Psoas muscle (tissue), 8 donors: ENCODE results near the gene HAVCR2. TPM values are rescaled to one million over a fixed set of nuclear protein-coding genes. Genes with fewer than 3 reads are reported as not detected.

Experiments
- ATAC-seq, 4 donors: fragments of 200-7000 bp; cut with Tn5 transposase; one replicate each; pipeline ENCODE4 v1.9.1; 2020; ENCODE audit warnings: moderate library complexity in 3 of 4, mild to moderate bottlenecking in 2 of 4
- DNase-seq, 2 donors: peaks; one replicate each; pipeline ENCODE4 v3.0.0-alpha.2; 2020
- H3K27ac ChIP-seq: fragments of 200-600 bp; one replicate; pipeline ENCODE4 v1.8.0; 2022
- H3K27me3 ChIP-seq, 3 donors: fragments of 200-600 bp in 1 of 3; one replicate each; pipeline versions ENCODE4 v1.6.1 to v1.8.0; 2013 to 2022; ENCODE audit warnings: low read length in 2 of 3, mild to moderate bottlenecking in 2 of 3, moderate library complexity in 1 of 3; ENCODE audit not compliant: insufficient read depth in 3 of 3
- H3K36me3 ChIP-seq, 2 donors: fragments of 200-600 bp in 1 of 2; one replicate each; pipeline versions ENCODE4 v1.6.1 to v1.8.0; 2013 to 2022; ENCODE audit warnings: low read depth in 1 of 2, mild to moderate bottlenecking in 1 of 2, moderate library complexity in 1 of 2; ENCODE audit not compliant: insufficient read depth in 1 of 2
- H3K4me1 ChIP-seq: fragments of 200-600 bp; one replicate; pipeline ENCODE4 v1.8.0; 2022
- H3K4me3 ChIP-seq: fragments of 200-600 bp; one replicate; pipeline ENCODE4 v1.8.0; 2022; ENCODE audit warnings: mild to moderate bottlenecking
- H3K9me3 ChIP-seq: fragments of 200-600 bp; one replicate; pipeline ENCODE4 v1.8.0; 2022
- CTCF ChIP-seq: fragments of 200-600 bp; IDR thresholded peaks from one replicate; pipeline ENCODE4 v1.8.0; 2022; ENCODE audit warnings: antibody characterized with exemption
- WGBS, 3 donors: extraction: QIAGEN DNeasy Blood & Tissue Kit; methylation state at CpG; one replicate each; pipeline versions ENCODE4 v1.1.6 to v1.1.7; 2013; 5-methylcytosine and 5-hydroxymethylcytosine counted together
- intact Hi-C, 2 donors: fragments of 100-400 bp; cut with DNase I; formaldehyde crosslinking; loops; one replicate each; pipeline versions ENCODE4 v1.11.0 to v1.14.2; 2022
- polyA plus RNA-seq, 3 donors: library from polyadenylated mRNA; stranded (reverse); fragments of 200-250 nt; gene quantifications; one replicate each; pipeline ENCODE4 v1.2.3, GENCODE V29; 2013
- total RNA-seq, 4 donors: library from RNA; stranded (reverse); fragmentation: NEBNext Ultra II Directional in 2 of 4; extraction: Animal tissue kit (Norgen Biotek cat#: 25700) in 2 of 4; gene quantifications; one replicate each; pipeline versions ENCODE4 v1.2.1 to v1.2.4, GENCODE V29; 2021 to 2023
- donor health status: healthy with polysubstance abuse.
- donor health status: DM: no; HTN: no; CAD: no; lungs with moderate emphysema.
- donor health status: Bipolar disorder and iron deficiency.
- donor health status: healthy.
- donor health status: DM: yes; HTN: yes; CAD: no.
- donor health status: DM: no; HTN: no; CAD: no.
- donor health status: DM: no; HTN: no; CAD: no.
- donor health status: DM: yes; HTN: yes; CAD: no.

The HAVCR2 gene
- total and polyA plus RNA-seq, 7 donors: 0.48 to 3.5 (median 1.4) TPM

DNA sequence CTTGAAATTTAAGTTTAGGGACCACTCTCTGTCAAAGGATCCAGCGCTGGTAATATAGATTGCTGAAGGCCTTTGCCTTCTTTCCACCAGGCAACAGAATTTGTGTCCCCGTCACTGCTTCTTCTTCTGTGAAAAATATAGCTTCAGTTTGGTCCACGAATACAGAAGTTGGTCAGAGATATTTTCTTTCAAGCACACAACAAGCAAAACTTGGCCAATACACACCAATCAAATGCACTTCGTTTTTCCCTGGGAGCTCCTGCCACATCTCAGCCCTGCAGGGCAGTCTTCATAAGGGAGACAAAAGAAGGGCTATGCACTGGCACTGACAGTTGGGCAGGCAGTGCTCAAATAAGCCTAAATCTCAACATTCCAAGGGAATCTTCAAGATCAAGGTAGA is 22.9 kb downstream of the HAVCR2 start:
- no peak for ATAC-seq
- Histone ChIP-seq H3K4me1 (no peaks in the 10 kb centered on the region), H3K36me3 (no peaks in the 10 kb centered on the region), H3K4me3 (no peak overlapping the region), H3K27me3 (no peaks in the 10 kb centered on the region), H3K9me3 (no peaks in the 10 kb centered on the region), H3K27ac (no peak overlapping the region)
- intact Hi-C loops: no loop called here
- WGBS, 3 donors: 59 to 79% (median 64%) methylated on average over 4 of the region's 4 CpGs
- TF ChIP-seq CTCF: no peak
- no peak for DNase-seq

- TF ChIP-seq CTCF: no peak
- ATAC-seq: no peak
- Histone ChIP-seq H3K27ac (no peak overlapping the region), H3K4me1 (no peaks in the 10 kb centered on the region), H3K36me3 (no peaks in the 10 kb centered on the region), H3K4me3 (no peak overlapping the region), H3K9me3 (no peaks in the 10 kb centered on the region), H3K27me3 (no peaks in the 10 kb centered on the region)
- DNase-seq: no peak
- 61 to 70% (median 62%) methylated on average over 2 of the region's 2 CpGs for WGBS, 3 donors
- intact Hi-C loops: no loop called here
These were observed 28.6 kb downstream of the HAVCR2 start for GRCh38 chr5:157080286-157080685.

DNA sequence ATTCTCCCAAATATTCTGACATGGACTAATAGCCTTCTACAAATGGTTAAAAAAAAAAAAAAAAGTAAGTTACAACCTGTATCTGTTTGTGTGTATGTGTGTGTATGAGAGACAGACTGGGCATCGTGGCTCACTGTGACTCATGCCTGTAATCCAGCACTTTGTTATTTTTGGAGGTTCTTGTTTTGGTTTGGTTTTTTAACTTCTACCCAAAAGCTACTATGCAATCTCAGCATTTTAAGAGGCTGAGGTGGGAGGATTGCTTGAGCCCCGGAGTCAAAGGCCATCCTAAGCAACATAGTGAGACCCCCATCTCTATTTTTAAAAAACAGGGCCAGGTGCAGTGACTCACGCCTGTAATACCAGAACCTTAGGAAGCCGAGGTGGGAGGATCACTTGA is 32.3 kb downstream of the HAVCR2 start:
- H3K36me3 ChIP-seq: no peaks in the 10 kb centered on the region
- intact Hi-C loops: no loop called here
- 36 to 51% (median 36%) methylated on average over 4 of the region's 4 CpGs for WGBS, 3 donors
- ATAC-seq (no peak), DNase-seq (no peak)
- no peaks in the 10 kb centered on the region for H3K4me1 ChIP-seq
- TF ChIP-seq CTCF: no peak
- no peak overlapping the region for H3K27ac ChIP-seq
- no peak overlapping the region for H3K4me3 ChIP-seq
- H3K27me3 ChIP-seq: no peaks in the 10 kb centered on the region
- no peaks in the 10 kb centered on the region for H3K9me3 ChIP-seq

GRCh38 chr5:157072508-157072907 is 36.3 kb downstream of the HAVCR2 start:
- no peak overlapping the region for H3K27ac ChIP-seq
- no peak overlapping the region for H3K4me3 ChIP-seq
- intact Hi-C loops: no loop called here
- no peak for TF ChIP-seq CTCF
- H3K36me3 ChIP-seq: no peaks in the 10 kb centered on the region
- no peaks in the 10 kb centered on the region for H3K27me3 ChIP-seq
- DNase-seq (no peak), ATAC-seq (no peak)
- WGBS, 3 donors: 64 to 76% (median 67%) methylated on average over 3 of the region's 3 CpGs
- H3K9me3 ChIP-seq: no peaks in the 10 kb centered on the region
- no peaks in the 10 kb centered on the region for H3K4me1 ChIP-seq

DNA sequence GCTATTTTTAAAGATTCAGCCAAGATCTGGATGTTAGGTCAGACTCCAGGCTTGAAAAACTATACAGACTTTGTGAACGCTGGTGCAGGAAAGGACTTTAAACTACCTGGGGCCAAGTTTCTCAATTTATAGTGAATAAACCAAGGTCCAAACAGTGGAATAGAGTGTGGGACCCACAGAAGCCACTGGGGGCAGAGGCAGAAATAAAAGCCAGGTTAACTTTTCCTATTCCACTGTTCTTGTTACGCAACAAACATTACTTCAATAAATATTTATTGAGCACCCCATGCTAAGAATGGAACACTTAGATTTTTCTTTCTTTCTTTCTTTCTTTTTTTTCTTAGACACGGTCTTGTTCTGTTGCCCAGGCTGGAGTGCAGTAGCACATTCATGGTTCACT is 38.9 kb downstream of the HAVCR2 start:
- Histone ChIP-seq H3K4me1 (no peaks in the 10 kb centered on the region), H3K4me3 (no peak overlapping the region), H3K27me3 (no peaks in the 10 kb centered on the region), H3K9me3 (no peaks in the 10 kb centered on the region), H3K36me3 (no peaks in the 10 kb centered on the region), H3K27ac (no peak overlapping the region)
- TF ChIP-seq CTCF: no peak
- intact Hi-C loops: no loop called here
- no peak for ATAC-seq
- WGBS, 3 donors: 80 to 85% (median 84%) methylated on average over 3 of the region's 3 CpGs
- DNase-seq: no peak
